ENCODE data around the gene PAXIP1.

- TF ChIP-seq CTCF (conservative IDR thresholded peaks at IDR 0.05) (peak; percentile 60), ZFX (IDR thresholded peaks at IDR 0.05) (no peak)
Measured at GRCh38 chr7:155007947-155008346, 5.0 kb upstream of the PAXIP1 start.
